ENCODE data around the gene TAOK1. TPM values are rescaled to one million over a fixed set of nuclear protein-coding genes. Genes with fewer than 3 reads are reported as not detected.

Gene TAOK1
- total and polyA plus RNA-seq, 2 of the 13 experiments (the other 11 are each of a cell fraction or from before 2014, with no cell fraction given): 14.1 to 23.0 TPM

GRCh38 chr17:29591737-29592608 lies 201.8 kb downstream of the TAOK1 start (continued):
- TF ChIP-seq EED (CRISPR knock-in tag; IDR thresholded peaks at IDR 0.05) (no peak), ATF3 (CRISPR knock-in tag; IDR thresholded peaks at IDR 0.05) (no peak), GABPA (IDR thresholded peaks at IDR 0.05; ENCODE audit: low read depth, low read length) (no peak), GABPA (CRISPR knock-in tag; IDR thresholded peaks at IDR 0.05; ENCODE audit: low read depth) (no peak; the same call in 1 of the 2 replicates), NFATC3 (CRISPR knock-in tag; IDR thresholded peaks at IDR 0.05) (no peak), MTA1 (CRISPR knock-in tag; IDR thresholded peaks at IDR 0.05; ENCODE audit: borderline replicate concordance) (peak; percentile 66; the same call in 1 of the 2 replicates), TAF1 (CRISPR knock-in tag; IDR thresholded peaks at IDR 0.05) (no peak; the same call in 1 of the 2 replicates), MED8 (CRISPR knock-in tag; IDR thresholded peaks at IDR 0.05; ENCODE audit: insufficient replicate concordance) (no peak), ZNF724P (CRISPR knock-in tag; IDR thresholded peaks at IDR 0.05; ENCODE audit: borderline replicate concordance) (no peak), RFX5 (IDR thresholded peaks at IDR 0.05; ENCODE audit: low read depth, low read length) (no peak), KAT2B (IDR thresholded peaks at IDR 0.05; ENCODE audit: borderline replicate concordance, low read depth, low read length) (no peak), NFKBIZ (CRISPR knock-in tag; IDR thresholded peaks at IDR 0.05) (no peak), MEF2D (CRISPR knock-in tag; IDR thresholded peaks at IDR 0.05) (no peak), ZFP1 (CRISPR knock-in tag; IDR thresholded peaks at IDR 0.05) (no peak), ZNF576 (CRISPR knock-in tag; IDR thresholded peaks at IDR 0.05) (no peak), ZBTB39 (CRISPR knock-in tag; IDR thresholded peaks at IDR 0.05) (0 out of 2 replicates have a peak, but pooled peaks have one; percentile 11), CHCHD3 (CRISPR knock-in tag; IDR thresholded peaks at IDR 0.05) (no peak), SYNCRIP (IDR thresholded peaks at IDR 0.05; ENCODE audit: insufficient read depth, low read depth, low read length) (no peak), EEA1 (CRISPR knock-in tag; IDR thresholded peaks at IDR 0.05; ENCODE audit: borderline replicate concordance) (no peak), ZNF232 (CRISPR knock-in tag; IDR thresholded peaks at IDR 0.05; ENCODE audit: borderline replicate concordance) (0 out of 2 replicates have a peak, but pooled peaks have one; percentile 20), CENPBD1 (CRISPR knock-in tag; IDR thresholded peaks at IDR 0.05; ENCODE audit: borderline replicate concordance, low read depth) (no peak), ARID2 (CRISPR knock-in tag; IDR thresholded peaks at IDR 0.05; ENCODE audit: borderline replicate concordance) (0 out of 2 replicates have a peak, but pooled peaks have one; percentile 10), SRSF4 (IDR thresholded peaks at IDR 0.05; ENCODE audit: low read depth, low read length, poor library complexity, severe bottlenecking) (no peak), HNF4G (IDR thresholded peaks at IDR 0.05; ENCODE audit: borderline replicate concordance, low read depth, low read length) (no peak), HNF4G (CRISPR knock-in tag; IDR thresholded peaks at IDR 0.05; ENCODE audit: borderline replicate concordance, low read depth) (0 out of 2 replicates have a peak, but pooled peaks have one; percentile 6), NR0B2 (CRISPR knock-in tag; IDR thresholded peaks at IDR 0.05) (no peak), GTF3A (CRISPR knock-in tag; conservative IDR thresholded peaks at IDR 0.05) (peak; percentile 81; the same call in 1 of the 2 replicates), ZNF430 (CRISPR knock-in tag; IDR thresholded peaks at IDR 0.05) (no peak)

Data from HepG2 (cell line).